IPS-18c (cell line): ENCODE data around the gene RBMS1.
"Not testable (repeated sequence)": the region's sequence is repeated elsewhere in the genome, so short reads cannot be mapped to it uniquely, and the experiment has no call there.

ENCODE experiments used
- H3K4me3 ChIP-seq: 2 replicates; pipeline ENCODE4 v1.7.0; 2013; ENCODE audit warnings: low read depth, mild to moderate bottlenecking, low read length, moderate library complexity; ENCODE audit not compliant: insufficient read depth
- H3K9me3 ChIP-seq: one replicate; pipeline ENCODE4 v1.6.1; 2013; ENCODE audit warnings: mild to moderate bottlenecking, low read length, moderate library complexity; ENCODE audit not compliant: control insufficient read depth, insufficient read depth

The RBMS1 gene

GRCh38 chr2:160368988-160369930, 124.3 kb downstream of the RBMS1 start:
- H3K9me3 ChIP-seq: no peaks in the 10 kb centered on the region
- no peak overlapping the region for H3K4me3 ChIP-seq

DNA sequence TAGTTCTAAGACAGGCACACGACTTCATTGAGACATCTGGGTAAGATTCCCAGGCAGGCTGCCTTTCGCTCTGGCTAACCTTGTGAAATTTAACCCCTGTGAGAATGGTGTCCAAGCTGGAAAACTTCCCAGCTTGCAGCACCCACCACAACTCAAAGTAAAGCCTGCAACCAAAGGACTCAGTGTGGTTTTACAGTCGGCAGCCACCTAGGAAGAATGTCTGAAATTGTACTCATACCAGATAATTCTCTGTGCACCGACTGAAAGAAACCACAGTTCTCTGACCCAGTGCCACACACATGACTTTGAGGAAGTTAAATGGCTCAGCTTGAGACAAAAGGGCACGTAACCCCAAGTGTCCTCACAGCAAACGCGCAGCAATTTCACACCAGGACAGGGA, 125.7 kb downstream of the RBMS1 start:
- no peaks in the 10 kb centered on the region for H3K9me3 ChIP-seq
- no peak overlapping the region for H3K4me3 ChIP-seq

- not testable (repeated sequence) for H3K9me3 ChIP-seq, H3K4me3 ChIP-seq
Measured at GRCh38 chr2:160367139-160367538, 126.5 kb downstream of the RBMS1 start.

GRCh38 chr2:160366474-160366873, 127.1 kb downstream of the RBMS1 start:
- no peak overlapping the region for H3K4me3 ChIP-seq
- H3K9me3 ChIP-seq: no peaks in the 10 kb centered on the region

DNA sequence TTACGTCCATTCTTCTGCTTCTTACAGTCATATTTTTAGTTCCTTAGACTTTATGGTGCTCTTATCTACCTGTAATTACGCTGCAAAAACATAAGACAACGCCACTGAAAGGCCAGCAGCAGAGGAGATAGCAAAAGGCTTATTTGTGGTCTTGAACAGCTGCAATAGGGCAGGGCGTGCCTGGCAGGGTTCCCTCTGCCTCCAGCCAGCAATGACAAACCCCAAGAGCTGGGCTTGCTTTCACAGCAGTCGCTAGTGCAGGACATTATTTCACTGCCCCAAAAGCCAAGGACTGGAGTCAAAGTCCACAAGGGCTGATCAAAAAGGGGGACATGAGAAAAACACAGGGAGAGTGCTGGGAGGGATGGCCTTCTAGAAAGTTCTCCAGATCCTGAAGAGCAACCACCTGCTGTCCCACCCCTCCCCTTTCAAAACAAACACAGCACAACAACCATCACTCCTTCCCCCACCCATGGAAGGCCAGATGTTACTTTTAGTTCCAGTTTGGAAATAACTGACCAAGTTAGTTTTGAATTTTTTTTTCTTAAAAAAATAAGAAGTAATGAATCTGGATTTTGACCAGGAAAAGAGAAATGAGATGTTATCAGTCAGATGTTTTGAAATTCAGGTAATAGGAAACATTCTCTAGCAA, 127.8 kb downstream of the RBMS1 start:
- H3K9me3 ChIP-seq: no peaks in the 10 kb centered on the region
- no peak overlapping the region for H3K4me3 ChIP-seq

DNA sequence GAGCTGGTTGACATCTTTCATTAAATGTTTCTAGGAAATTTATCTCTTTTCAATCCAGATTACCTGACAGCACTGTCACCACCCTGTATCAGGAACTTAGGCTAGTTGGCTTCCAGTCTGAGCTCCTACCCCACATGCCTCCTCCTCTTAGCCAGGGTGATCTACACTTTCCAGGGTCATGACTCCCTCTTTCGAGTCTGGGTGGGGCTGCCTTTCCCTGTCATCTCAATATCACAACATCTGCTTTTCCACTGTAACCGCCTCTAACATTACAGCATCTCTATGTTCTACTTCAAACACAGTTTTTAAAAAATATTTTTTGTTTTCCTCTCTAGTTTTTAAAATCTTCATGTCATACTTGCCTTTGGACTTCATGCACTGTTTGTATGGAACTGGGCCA, 129.2 kb downstream of the RBMS1 start:
- H3K4me3 ChIP-seq: no peak overlapping the region

DNA sequence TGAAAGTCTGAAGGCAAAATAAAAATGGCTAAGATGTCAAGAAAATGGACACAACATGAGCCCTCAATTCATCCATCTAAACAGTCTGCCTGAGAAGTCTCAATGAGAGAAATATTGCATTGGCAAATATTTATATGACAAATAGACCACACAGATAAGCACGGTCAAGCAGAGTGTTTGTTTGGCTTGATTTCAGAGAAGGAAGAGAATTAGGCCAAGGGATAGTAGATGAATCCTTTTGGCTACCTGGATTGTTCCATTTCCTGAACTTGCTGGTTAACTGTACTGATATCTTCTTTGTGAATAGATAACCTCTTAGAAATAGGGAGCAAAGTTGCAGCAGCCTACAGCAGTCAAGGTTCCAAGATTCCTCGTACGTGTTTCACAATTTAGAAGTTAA, 129.6 kb downstream of the RBMS1 start:
- H3K9me3 ChIP-seq: no peaks in the 10 kb centered on the region
- no peak overlapping the region for H3K4me3 ChIP-seq

More for the DNA sequence above, 129.2 kb downstream of the RBMS1 start:
- no peaks in the 10 kb centered on the region for H3K9me3 ChIP-seq

GRCh38 chr2:160363055-160363454, 130.6 kb downstream of the RBMS1 start:
- H3K4me3 ChIP-seq: no peak overlapping the region
- no peaks in the 10 kb centered on the region for H3K9me3 ChIP-seq

DNA sequence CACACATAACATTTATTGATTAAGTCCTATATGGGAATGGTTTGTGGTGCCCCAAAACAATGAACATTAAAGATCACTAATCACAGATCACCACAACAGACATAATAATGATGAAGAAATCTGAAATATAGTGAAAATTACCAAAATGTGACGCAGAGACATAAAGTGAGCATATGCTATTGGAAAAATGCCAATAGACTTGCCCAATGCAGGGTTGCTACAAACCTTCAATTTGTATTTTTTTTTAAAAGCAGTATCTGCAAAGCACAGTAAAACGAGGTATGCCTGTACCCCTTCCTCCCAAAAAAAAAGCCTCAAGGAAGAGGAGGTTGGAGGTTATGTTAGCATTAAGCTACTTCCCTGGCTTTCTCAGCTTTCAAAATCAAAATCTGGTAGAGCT, 131.1 kb downstream of the RBMS1 start:
- H3K4me3 ChIP-seq: no peak overlapping the region
- no peaks in the 10 kb centered on the region for H3K9me3 ChIP-seq

DNA sequence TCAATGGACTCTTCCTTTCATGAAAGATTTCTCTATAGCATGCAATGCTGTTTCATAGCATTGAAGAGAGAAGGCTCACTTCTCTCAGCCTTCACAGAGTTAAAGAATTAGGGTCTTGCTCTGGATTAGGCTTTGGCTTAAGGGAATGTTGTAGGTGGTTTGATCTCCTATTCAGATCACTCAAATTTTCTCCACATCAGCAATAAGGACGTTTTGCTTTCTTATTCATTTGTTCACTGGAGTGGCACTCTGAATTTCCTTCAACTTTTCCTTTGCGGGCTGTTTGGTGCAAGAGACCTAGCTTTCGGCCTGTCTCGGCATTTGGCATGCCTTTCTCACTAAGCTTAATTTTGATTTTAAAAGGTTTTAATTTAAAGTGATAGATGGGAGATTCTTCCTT, 131.6 kb downstream of the RBMS1 start:
- Histone ChIP-seq H3K4me3 (no peak overlapping the region), H3K9me3 (no peaks in the 10 kb centered on the region)

DNA sequence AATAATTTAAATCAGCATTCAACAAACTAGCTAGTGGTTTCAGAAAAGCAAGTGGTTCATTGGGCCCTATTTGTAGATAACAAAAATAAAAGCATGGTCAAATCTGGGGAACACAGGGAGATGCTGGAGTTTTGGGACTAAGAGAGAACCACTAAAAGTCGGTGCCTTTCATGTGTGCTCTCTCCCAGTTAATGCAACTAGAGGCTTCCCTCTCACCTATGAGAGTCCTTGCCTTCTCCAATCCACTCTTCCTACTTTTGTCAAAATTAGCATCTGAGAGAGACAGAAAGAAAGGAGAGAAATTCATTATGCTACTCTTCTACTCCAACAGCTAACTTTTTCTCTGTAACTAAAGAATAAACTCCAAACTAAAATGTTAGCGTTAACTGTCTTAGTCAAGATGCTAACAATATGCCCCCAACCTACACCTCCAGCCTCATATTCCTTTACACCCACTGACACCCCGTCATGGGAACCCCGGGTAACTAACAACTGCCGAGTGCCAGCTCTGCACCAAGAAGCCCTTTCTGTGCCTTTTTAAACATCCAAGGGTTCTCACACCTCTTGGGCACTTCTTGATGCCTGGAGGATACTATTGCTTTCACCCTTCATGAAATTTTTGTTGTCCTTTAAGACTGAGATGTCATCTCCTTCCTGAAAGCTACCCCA, 133.4 kb downstream of the RBMS1 start:
- H3K9me3 ChIP-seq: no peaks in the 10 kb centered on the region
- H3K4me3 ChIP-seq: no peak overlapping the region

GRCh38 chr2:160358046-160358445, 135.6 kb downstream of the RBMS1 start:
- no peak overlapping the region for H3K4me3 ChIP-seq
- no peaks in the 10 kb centered on the region for H3K9me3 ChIP-seq

DNA sequence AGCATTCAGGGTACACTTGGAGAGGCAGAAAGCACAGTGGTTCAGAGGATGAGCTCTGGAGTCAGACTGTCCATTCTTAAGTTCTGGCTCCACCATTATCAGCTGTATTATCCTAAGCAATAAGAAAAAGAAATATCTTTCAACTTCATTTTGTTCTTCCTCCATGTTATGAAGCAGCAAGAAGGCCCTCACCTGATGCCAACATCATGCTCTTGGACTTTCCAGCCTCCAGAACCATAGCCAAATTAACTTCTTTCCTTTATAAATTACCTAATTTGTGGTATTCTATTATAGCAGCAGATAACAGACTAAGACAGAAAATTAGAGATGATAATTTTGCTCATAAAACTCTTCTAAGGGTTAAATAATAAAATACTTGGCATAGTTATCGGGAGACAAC, 137.1 kb downstream of the RBMS1 start:
- Histone ChIP-seq H3K4me3 (no peak overlapping the region), H3K9me3 (no peaks in the 10 kb centered on the region)

DNA sequence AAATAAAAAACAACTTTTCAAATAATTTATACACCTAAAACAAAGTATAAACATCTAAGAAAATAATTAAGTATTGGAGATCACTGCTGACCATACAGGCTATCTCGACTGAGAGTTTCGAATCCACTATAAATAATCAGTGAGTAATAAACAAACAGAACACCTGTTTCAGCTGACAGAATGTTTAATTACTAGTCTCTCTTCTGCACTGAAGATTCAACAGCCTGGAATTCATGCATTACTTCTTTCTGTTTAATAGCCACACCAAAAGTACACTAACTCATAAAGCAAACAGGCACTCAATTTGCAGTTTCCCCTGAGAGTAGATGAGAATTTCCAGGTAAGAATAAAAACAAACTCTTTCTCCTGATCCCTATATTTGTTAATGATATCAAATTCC, 138.5 kb downstream of the RBMS1 start:
- Histone ChIP-seq H3K9me3 (no peaks in the 10 kb centered on the region), H3K4me3 (no peak overlapping the region)

- Histone ChIP-seq H3K4me3 (no peak overlapping the region), H3K9me3 (no peaks in the 10 kb centered on the region)
Measured at GRCh38 chr2:160354677-160355076, 138.9 kb downstream of the RBMS1 start.

DNA sequence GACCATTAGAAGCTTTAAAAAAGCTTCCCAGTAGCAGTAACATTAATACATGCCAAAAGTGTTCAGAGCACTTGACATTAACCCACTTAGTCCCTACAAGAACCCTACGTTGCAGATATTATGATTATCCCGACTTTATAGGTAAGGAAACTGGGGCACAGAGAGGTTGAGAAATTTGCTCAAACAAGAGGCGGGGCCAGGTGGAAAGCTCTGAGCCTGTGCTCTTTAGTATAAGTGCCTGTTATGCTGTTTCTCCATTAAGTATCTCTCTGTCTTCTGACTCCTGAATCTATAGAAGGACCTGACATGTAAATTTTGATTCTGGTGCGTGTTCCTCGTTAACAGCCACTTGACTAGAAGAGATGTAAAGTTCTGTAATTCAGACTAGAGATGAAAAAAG, 139.8 kb downstream of the RBMS1 start:
- Histone ChIP-seq H3K9me3 (no peaks in the 10 kb centered on the region), H3K4me3 (no peak overlapping the region)

GRCh38 chr2:160353166-160353565, 140.4 kb downstream of the RBMS1 start:
- Histone ChIP-seq H3K9me3 (no peaks in the 10 kb centered on the region), H3K4me3 (no peak overlapping the region)

- H3K4me3 ChIP-seq: no peak overlapping the region
- H3K9me3 ChIP-seq: no peaks in the 10 kb centered on the region
Measured at GRCh38 chr2:160352500-160352899, 141.1 kb downstream of the RBMS1 start.
